Endothelial cell (in vitro differentiated cells): ENCODE results near the gene PLAAT3. TPM values are rescaled to one million over a fixed set of nuclear protein-coding genes. Genes with fewer than 3 reads are reported as not detected.
"Not testable (repeated sequence)": the region's sequence is repeated elsewhere in the genome, so short reads cannot be mapped to it uniquely, and the experiment has no call there.

ENCODE experiments used
- DNase-seq: peaks from one replicate; pipeline ENCODE4 v3.0.0; 2021; ENCODE audit warnings: low spot score
- H3K27ac Mint-ChIP-seq: one replicate; pipeline ENCODE4 v1.8.0; 2021; ENCODE audit warnings: mixed read lengths, inconsistent platforms; ENCODE audit not compliant: unreplicated experiment
- H3K27me3 Mint-ChIP-seq: one replicate; pipeline ENCODE4 v1.8.0; 2021; ENCODE audit warnings: mild to moderate bottlenecking, moderate library complexity, mixed read lengths, inconsistent platforms; ENCODE audit not compliant: unreplicated experiment
- H3K36me3 Mint-ChIP-seq: one replicate; pipeline ENCODE4 v1.8.0; 2021; ENCODE audit warnings: mild to moderate bottlenecking, low read depth, mixed read lengths, inconsistent platforms; ENCODE audit not compliant: unreplicated experiment
- H3K4me1 Mint-ChIP-seq: one replicate; pipeline ENCODE4 v1.8.0; 2021; ENCODE audit warnings: mild to moderate bottlenecking, mixed read lengths, inconsistent platforms; ENCODE audit not compliant: unreplicated experiment
- H3K4me3 Mint-ChIP-seq: one replicate; pipeline ENCODE4 v1.8.0; 2021; ENCODE audit warnings: mild to moderate bottlenecking, mixed read lengths, inconsistent platforms; ENCODE audit not compliant: unreplicated experiment
- H3K9me3 Mint-ChIP-seq: one replicate; pipeline ENCODE4 v1.8.0; 2021; ENCODE audit warnings: mixed read lengths, inconsistent platforms; ENCODE audit not compliant: unreplicated experiment
- total RNA-seq: library from RNA; stranded (reverse); fragmentation: NEBNext Ultra II Directional; extraction: Animal tissue kit (Norgen Biotek cat#: 25700); gene quantifications from one replicate; pipeline ENCODE4 v1.2.1, GENCODE V29; 2021; ENCODE audit not compliant: unreplicated experiment
- TF ChIP-seq, protein P1 (sequence below): fragments of 200-600 bp; sonication (generic); IDR thresholded peaks from one replicate; pipeline ENCODE4 v1.5.0; 2021; ENCODE audit warnings: antibody characterized with exemption; ENCODE audit not compliant: unreplicated experiment

PLAAT3 gene
- total RNA-seq, 1 donor from 2014 or later: 14.1 TPM

GRCh38 chr11:63549411-63549810 lies 64.8 kb downstream of the PLAAT3 start:
- DNase-seq: no peak
- Mint-ChIP-seq H3K9me3 (no peaks in the 10 kb centered on the region), H3K27me3 (no peaks in the 10 kb centered on the region), H3K4me1 (no peaks in the 10 kb centered on the region), H3K4me3 (no peak overlapping the region), H3K36me3 (peaks cover 8% of the 10 kb centered on the region), H3K27ac (no peak overlapping the region)
- TF ChIP-seq, protein P1, sequence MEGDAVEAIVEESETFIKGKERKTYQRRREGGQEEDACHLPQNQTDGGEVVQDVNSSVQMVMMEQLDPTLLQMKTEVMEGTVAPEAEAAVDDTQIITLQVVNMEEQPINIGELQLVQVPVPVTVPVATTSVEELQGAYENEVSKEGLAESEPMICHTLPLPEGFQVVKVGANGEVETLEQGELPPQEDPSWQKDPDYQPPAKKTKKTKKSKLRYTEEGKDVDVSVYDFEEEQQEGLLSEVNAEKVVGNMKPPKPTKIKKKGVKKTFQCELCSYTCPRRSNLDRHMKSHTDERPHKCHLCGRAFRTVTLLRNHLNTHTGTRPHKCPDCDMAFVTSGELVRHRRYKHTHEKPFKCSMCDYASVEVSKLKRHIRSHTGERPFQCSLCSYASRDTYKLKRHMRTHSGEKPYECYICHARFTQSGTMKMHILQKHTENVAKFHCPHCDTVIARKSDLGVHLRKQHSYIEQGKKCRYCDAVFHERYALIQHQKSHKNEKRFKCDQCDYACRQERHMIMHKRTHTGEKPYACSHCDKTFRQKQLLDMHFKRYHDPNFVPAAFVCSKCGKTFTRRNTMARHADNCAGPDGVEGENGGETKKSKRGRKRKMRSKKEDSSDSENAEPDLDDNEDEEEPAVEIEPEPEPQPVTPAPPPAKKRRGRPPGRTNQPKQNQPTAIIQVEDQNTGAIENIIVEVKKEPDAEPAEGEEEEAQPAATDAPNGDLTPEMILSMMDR: no peak

DNA sequence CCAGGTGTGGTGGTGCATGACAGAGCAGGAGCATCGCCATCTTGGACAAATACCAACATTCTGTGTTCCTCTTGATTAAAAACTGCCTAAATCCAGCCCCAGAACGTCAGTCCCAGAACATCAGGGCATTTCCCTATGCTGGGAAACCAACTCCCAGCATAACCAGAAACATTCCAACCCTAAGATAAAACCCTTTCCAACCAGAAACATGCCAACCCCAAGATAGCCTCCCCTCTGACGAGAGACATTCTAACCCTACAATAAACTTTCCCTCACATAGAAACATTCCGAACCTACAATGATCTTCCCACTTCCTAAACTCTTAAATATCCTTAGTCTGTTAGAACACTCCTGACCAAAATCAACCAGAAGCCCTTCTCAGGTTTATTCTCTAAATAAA lies 66.1 kb downstream of the PLAAT3 start:
- Mint-ChIP-seq H3K27me3 (no peaks in the 10 kb centered on the region), H3K4me1 (no peaks in the 10 kb centered on the region)
- TF ChIP-seq, protein P1: no peak

DNA sequence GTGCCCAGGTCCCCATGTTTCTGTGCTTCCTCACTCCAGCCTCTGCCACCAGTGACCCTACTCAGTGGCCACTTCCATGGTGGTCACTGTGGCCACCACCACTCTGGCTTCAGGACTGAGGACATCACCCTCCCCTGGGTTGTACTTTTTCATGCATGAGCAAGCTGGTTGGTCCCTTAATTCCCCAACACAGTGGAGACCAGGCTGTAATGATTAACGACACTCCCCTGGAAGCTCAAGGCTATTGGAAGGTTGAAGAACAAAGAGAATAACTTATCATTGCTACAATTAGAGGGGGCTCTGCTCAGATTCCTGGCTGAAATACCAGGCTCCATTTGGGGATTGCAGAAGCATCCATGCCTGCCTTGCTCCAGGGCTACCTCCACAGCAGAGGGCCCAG lies 67.2 kb downstream of the PLAAT3 start:
- no peak overlapping the region for H3K27ac Mint-ChIP-seq
- H3K27me3 Mint-ChIP-seq: no peaks in the 10 kb centered on the region
- H3K4me3 Mint-ChIP-seq: no peak overlapping the region
- H3K4me1 Mint-ChIP-seq: no peaks in the 10 kb centered on the region
- no peak for DNase-seq
- no peaks in the 10 kb centered on the region for H3K9me3 Mint-ChIP-seq
- H3K36me3 Mint-ChIP-seq: peaks cover 8% of the 10 kb centered on the region
- TF ChIP-seq, protein P1: no peak

More for the DNA sequence above, 66.1 kb downstream of the PLAAT3 start:
- no peak for DNase-seq
- H3K36me3 Mint-ChIP-seq: peaks cover 8% of the 10 kb centered on the region
- no peaks in the 10 kb centered on the region for H3K9me3 Mint-ChIP-seq
- H3K4me3 Mint-ChIP-seq: no peak overlapping the region
- no peak overlapping the region for H3K27ac Mint-ChIP-seq

- Mint-ChIP-seq H3K4me3 (no peak overlapping the region), H3K27ac (no peak overlapping the region), H3K27me3 (no peaks in the 10 kb centered on the region), H3K9me3 (no peaks in the 10 kb centered on the region), H3K4me1 (no peaks in the 10 kb centered on the region), H3K36me3 (no peaks in the 10 kb centered on the region)
- TF ChIP-seq, protein P1: no peak
- no peak for DNase-seq
These were observed 70.5 kb downstream of the PLAAT3 start for GRCh38 chr11:63543711-63544110.

- not testable (repeated sequence) for DNase-seq, H3K9me3 Mint-ChIP-seq, H3K27ac Mint-ChIP-seq, H3K4me3 Mint-ChIP-seq, H3K27me3 Mint-ChIP-seq, H3K36me3 Mint-ChIP-seq, H3K4me1 Mint-ChIP-seq
These were observed 71.7 kb downstream of the PLAAT3 start for GRCh38 chr11:63542506-63542905.
